Thyroid gland (tissue), 4 donors: Measurements from ENCODE around the gene VMAC. TPM values are rescaled to one million over a fixed set of nuclear protein-coding genes. Genes with fewer than 3 reads are reported as not detected.
"Not testable (repeated sequence)": the region's sequence is repeated elsewhere in the genome, so short reads cannot be mapped to it uniquely, and the experiment has no call there.

Source experiments
- DNase-seq, 2 donors: peaks; one replicate each; pipeline ENCODE4 v3.0.0-alpha.2; 2019
- H3K27ac ChIP-seq, 3 donors: fragments of 200-600 bp; sonication (generic); 1 replicate in 2 of 3; 2 replicates in 1 of 3; pipeline ENCODE4 v1.5.1; 2016 to 2019; ENCODE audit warnings: mild to moderate bottlenecking in 1 of 3, moderate library complexity in 1 of 3
- H3K27me3 ChIP-seq: fragments of 200-600 bp; sonication (generic); one replicate; pipeline ENCODE4 v1.5.1; 2019
- H3K36me3 ChIP-seq, 2 donors: fragments of 200-600 bp; sonication (generic); one replicate each; pipeline ENCODE4 v1.5.1; 2016 to 2019
- H3K4me1 ChIP-seq, 2 donors: fragments of 200-600 bp; sonication (generic); one replicate each; pipeline ENCODE4 v1.5.1; 2017 to 2019
- H3K4me3 ChIP-seq, 3 donors: fragments of 200-600 bp; sonication (generic); replicated peaks in 1 of 3; 1 replicate in 2 of 3; 2 replicates in 1 of 3; pipeline ENCODE4 v1.5.1; 2016; ENCODE audit warnings: mild to moderate bottlenecking in 1 of 3
- H3K9me3 ChIP-seq: fragments of 200-600 bp; sonication (generic); one replicate; pipeline ENCODE4 v1.5.1; 2017
- POLR2A ChIP-seq, 2 donors: fragments of 450-650 bp; IDR thresholded peaks; one replicate each; pipeline ENCODE4 v1.6.1; 2017; ENCODE audit warnings: antibody characterized with exemption in 2 of 2, mild to moderate bottlenecking in 2 of 2, moderate library complexity in 1 of 2
- WGBS, 2 donors: methylation state at CpG; one replicate each; pipeline ENCODE4 v1.1.5; 2017; 5-methylcytosine and 5-hydroxymethylcytosine counted together
- intact Hi-C: fragments of 100-400 bp; cut with DNase I; formaldehyde crosslinking; loops from one replicate; pipeline ENCODE4 v1.15.1; 2023
- total RNA-seq, 4 donors: library from RNA; depleted of rRNA; stranded (reverse); fragments of >200 nt; gene quantifications; one replicate each; pipeline ENCODE4 v1.2.3, GENCODE V29; 2016
- TF ChIP-seq, protein P1 (sequence below), 6 experiments: fragments of 200-600 bp in 3 of 6; fragments of 450-650 bp in 3 of 6; sonication (generic) in 3 of 6; IDR thresholded peaks; one replicate each; pipeline ENCODE4 v1.5.1; 2016 to 2019; ENCODE audit warnings: antibody characterized with exemption in 6 of 6, mild to moderate bottlenecking in 2 of 6, inconsistent platforms in 1 of 6, moderate library complexity in 1 of 6

Gene VMAC, protein sequence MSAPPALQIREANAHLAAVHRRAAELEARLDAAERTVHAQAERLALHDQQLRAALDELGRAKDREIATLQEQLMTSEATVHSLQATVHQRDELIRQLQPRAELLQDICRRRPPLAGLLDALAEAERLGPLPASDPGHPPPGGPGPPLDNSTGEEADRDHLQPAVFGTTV
- 10 to 100 TPM; 14.3 to 27.2 (median 17.8) TPM for total RNA-seq

DNA sequence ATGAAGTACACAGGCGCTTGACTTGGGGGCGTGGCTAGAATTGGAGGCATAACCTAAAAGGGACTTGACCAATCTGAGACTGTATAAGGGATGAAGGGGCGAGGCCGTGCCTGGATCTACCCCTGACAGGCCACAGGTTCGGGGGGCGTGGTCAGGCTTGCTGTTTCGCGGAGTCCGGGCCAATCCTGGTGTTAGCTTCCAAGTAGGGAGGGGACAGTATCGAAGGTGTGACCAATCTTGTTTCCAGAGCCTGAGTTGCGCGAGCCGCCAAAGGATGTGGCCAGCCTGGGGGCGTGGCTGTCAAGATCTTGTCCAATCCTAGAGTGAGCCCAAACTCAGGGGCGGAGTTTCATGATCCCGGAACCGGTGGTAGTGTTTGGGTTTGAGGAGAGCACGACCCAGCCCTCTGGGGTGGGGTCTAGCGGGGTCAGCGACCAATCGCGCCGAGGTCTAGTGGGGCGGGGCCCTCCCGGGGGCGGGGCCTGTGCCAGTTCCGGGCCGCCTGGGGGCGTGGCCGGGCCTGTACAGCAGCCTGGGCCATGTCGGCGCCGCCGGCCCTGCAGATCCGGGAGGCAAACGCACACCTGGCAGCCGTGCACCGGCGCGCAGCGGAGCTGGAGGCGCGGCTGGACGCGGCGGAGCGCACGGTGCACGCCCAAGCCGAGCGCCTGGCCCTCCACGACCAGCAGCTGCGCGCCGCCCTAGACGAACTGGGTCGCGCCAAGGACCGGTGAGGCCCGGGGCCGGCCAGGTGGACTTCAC is at the start of gene VMAC:
TSS of gene VMAC (plus strand) at position 521 of the 762 bp plus-strand sequence. CDS start at position 540, 19 bp downstream.
- Histone ChIP-seq H3K27ac (peak within 1 kb of the TSS; percentile 61 to 88 (median 82)), H3K4me1 (peaks cover 16 to 25% of the 10 kb centered on the region in 2 donors), H3K9me3 (no peaks in the 10 kb centered on the region), H3K4me3 (peak within 1 kb of the TSS; percentile 81 to 93 (median 89)), H3K36me3 (peaks cover 0 to 4% of the 10 kb centered on the region in 2 donors), H3K27me3 (no peaks in the 10 kb centered on the region)
- 0 to 1% methylated on average over 9 to 13 of the region's 61 CpGs for WGBS, 2 donors
- DNase-seq, result peak; percentile 100
- intact Hi-C loops, result loop anchor here (5.0 kb wide), 1 partner anchor 112 kb away; the partner anchor contains the start of gene DUS3L
- TF ChIP-seq, protein P1, sequence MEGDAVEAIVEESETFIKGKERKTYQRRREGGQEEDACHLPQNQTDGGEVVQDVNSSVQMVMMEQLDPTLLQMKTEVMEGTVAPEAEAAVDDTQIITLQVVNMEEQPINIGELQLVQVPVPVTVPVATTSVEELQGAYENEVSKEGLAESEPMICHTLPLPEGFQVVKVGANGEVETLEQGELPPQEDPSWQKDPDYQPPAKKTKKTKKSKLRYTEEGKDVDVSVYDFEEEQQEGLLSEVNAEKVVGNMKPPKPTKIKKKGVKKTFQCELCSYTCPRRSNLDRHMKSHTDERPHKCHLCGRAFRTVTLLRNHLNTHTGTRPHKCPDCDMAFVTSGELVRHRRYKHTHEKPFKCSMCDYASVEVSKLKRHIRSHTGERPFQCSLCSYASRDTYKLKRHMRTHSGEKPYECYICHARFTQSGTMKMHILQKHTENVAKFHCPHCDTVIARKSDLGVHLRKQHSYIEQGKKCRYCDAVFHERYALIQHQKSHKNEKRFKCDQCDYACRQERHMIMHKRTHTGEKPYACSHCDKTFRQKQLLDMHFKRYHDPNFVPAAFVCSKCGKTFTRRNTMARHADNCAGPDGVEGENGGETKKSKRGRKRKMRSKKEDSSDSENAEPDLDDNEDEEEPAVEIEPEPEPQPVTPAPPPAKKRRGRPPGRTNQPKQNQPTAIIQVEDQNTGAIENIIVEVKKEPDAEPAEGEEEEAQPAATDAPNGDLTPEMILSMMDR (IDR thresholded peaks at IDR 0.05), result no peak
- TF ChIP-seq POLR2A (IDR thresholded peaks at IDR 0.05), result peak in 1 of 2 donors; percentile 85

DNA sequence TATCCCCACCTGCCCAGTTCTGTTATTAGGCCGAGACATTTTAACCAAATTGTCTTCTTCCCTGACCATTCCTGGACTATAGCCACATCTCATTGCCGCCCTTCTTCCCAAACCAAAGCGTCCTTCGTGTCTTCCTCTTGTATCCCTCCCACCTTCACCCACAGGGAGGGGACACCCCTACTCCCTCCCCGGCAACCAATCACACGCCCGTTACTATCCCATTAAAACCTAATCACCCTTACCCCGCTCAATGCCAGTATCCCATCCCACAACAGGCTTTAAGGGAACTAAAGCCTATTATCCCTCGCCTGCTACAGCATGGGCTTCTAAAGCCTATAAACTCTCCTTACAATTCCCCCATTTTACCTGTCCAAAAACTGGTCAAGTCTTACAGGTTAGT is 49.5 kb upstream of the VMAC start:
- H3K27ac ChIP-seq, H3K36me3 ChIP-seq, H3K27me3 ChIP-seq, H3K9me3 ChIP-seq, intact Hi-C loops, DNase-seq, H3K4me3 ChIP-seq: not testable (repeated sequence)
- whole genome bisulfite sequencing, 2 donors, result 86 to 89% methylated on average over 9 of the region's 9 CpGs
- peaks cover 0 to 12% of the 10 kb centered on the region in 2 donors for H3K4me1 ChIP-seq

DNA sequence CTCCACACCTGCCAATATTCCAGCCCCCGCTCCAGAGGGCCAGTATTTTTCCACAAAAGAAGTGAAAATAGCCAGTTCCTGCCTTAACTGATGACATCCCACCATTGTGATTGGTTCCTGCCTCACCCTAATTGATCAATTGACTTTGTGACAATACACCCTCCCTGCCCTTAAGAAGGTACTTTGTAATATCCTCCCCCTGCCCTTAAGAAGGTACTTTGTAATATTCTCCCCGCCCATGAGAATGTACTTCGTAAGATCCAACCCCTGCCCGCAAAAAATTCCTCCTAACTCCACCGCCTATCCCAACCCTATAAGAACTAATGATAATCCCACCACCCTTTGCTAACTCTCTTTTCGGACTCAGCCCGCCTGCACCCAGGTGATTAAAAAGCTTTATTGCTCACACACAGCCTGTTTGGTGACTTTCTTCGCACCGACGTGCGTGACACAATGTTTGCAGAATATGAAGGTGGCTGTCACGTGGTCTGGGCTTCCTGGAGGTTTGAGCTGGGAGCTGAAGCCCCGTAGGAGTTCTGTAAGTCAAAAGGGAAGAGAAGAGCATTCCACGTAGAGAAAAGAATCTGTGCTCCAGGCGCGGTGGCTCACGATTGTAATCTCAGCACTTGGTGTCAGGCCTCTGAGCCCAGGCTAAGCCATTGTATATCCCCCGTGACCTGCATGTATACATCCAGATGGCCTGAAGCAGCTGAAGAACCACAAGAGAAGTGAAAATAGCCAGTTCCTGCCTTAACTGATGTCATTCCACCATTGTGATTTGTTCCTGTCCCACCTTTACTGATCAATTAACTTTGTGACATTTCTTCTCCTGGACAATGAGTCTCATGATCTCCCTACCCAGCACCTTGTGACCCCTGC is 47.2 kb upstream of the VMAC start:
- TF ChIP-seq POLR2A (IDR thresholded peaks at IDR 0.05), result no peak
- TF ChIP-seq, protein P1 (IDR thresholded peaks at IDR 0.05), result no peak
- intact Hi-C loops, result no loop called here
- 84 to 89% methylated on average over 18 of the region's 18 CpGs for WGBS, 2 donors

DNA sequence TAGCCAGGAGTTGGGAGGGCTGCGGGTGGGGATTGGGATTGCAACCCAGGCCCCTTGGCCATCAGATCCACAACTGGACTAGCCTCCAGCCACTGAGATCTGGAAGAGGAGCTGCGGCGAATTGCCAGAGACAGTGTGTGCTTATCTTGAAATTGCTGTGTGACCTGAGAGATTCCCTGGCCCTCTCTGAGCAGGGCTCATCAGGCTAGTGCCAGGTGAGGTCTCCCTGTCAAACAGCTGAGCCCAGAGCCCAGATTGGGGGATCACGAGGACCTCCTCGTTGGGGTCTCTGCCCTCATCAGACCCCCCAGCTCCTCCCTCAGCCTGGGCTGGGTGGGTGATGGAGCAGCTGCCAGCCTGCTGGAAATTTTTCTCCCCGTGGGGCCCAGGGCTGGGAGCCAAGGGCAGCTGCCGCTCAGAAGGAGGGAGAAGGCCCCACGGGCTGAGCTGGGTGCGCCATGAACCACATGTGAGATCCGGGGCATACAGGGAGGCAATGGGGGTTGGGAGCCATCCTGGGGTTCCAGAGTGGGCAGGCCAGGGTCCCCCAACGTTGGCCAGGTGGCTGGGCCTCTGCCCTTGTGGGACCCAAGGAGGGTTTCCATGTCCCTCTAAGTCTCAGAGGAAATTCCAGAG is 41.5 kb upstream of the VMAC start:
- 77 to 83% methylated on average over 5 to 9 of the region's 11 CpGs for WGBS, 2 donors
- Histone ChIP-seq H3K4me3 (no peak overlapping the region), H3K36me3 (no peaks in the 10 kb centered on the region), H3K27me3 (no peaks in the 10 kb centered on the region), H3K9me3 (no peaks in the 10 kb centered on the region), H3K27ac (no peak overlapping the region), H3K4me1 (no peaks in the 10 kb centered on the region)
- no peak for DNase-seq
- intact Hi-C loops, result no loop called here
- TF ChIP-seq POLR2A (IDR thresholded peaks at IDR 0.05), result no peak

More for the DNA sequence above, 47.2 kb upstream of the VMAC start:
- no peak overlapping the region for H3K27ac ChIP-seq
- no peaks in the 10 kb centered on the region for H3K9me3 ChIP-seq
- H3K27me3 ChIP-seq, result no peaks in the 10 kb centered on the region
- no peaks in the 10 kb centered on the region for H3K36me3 ChIP-seq
- no peaks in the 10 kb centered on the region for H3K4me1 ChIP-seq
- no peak for DNase-seq
- no peak overlapping the region for H3K4me3 ChIP-seq

DNA sequence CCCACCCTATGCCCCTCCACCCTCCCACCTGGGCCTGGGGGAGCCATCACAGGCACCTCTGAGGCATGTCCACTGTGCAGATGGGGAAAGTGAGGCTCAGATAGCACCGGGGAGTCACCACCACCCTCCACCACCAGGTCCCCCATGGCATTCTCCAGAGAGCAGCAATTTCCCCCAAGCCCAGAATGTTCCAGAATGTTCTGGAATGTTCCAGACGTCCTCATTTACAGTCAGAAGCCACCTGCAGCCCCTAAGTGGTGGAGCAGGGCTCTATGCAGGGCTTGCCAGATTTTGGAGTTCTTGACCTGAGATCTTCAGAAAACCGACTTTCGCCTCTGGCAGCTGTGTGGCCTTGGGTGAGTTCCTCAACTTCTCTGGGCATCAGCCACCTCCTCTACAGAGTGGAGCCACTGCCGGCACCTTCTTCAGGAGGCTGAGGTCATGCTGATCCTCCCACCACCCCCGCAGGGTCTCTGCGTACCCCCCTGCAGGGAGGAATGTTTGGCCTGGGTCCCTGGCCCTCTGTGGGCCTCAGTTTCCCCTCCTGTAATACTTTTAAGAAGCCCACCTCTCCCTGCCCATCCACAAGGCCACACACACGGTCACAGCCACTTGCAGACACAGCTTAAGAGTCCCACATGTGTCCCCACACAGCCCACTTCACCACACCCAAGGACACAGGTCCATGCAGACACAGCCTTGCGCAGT is 40.5 kb upstream of the VMAC start:
- no peaks in the 10 kb centered on the region for H3K27me3 ChIP-seq
- H3K4me3 ChIP-seq, result no peak overlapping the region
- H3K9me3 ChIP-seq, result no peaks in the 10 kb centered on the region
- intact Hi-C loops, result no loop called here
- WGBS, 2 donors, result 80 to 91% methylated on average over 9 of the region's 9 CpGs
- H3K27ac ChIP-seq, result no peak overlapping the region
- DNase-seq, result no peak
- H3K36me3 ChIP-seq, result no peaks in the 10 kb centered on the region
- H3K4me1 ChIP-seq, result no peaks in the 10 kb centered on the region
- TF ChIP-seq, protein P1 (IDR thresholded peaks at IDR 0.05), result no peak
- no peak for TF ChIP-seq POLR2A (IDR thresholded peaks at IDR 0.05)
